Tibial artery (tissue), 4 donors: ENCODE results near the gene LDLRAD2.
A peak's percentile ranks its signal among the peaks of the same experiment; 100 is the strongest.
"Not testable (repeated sequence)": the region's sequence is repeated elsewhere in the genome, so short reads cannot be mapped to it uniquely, and the experiment has no call there.

Experiments used
- DNase-seq, 2 donors: peaks; one replicate each; pipeline ENCODE4 v3.0.0-alpha.2; 2019
- H3K27ac ChIP-seq, 2 donors: fragments of 200-600 bp; sonication (generic) in 1 of 2; 1 replicate in 1 of 2; 2 replicates in 1 of 2; pipeline ENCODE4 v1.5.1; 2018 to 2019; ENCODE audit warnings: mild to moderate bottlenecking in 1 of 2
- H3K27me3 ChIP-seq, 2 donors: fragments of 200-600 bp; sonication (generic) in 1 of 2; one replicate each; pipeline versions ENCODE4 v1.5.1 to v1.6.0; 2016 to 2019
- H3K36me3 ChIP-seq, 3 donors: fragments of 200-600 bp; sonication (generic) in 2 of 3; one replicate each; pipeline ENCODE4 v1.5.1; 2016 to 2019; ENCODE audit warnings: mild to moderate bottlenecking in 2 of 3
- H3K4me1 ChIP-seq, 4 donors: fragments of 200-600 bp; sonication (generic) in 2 of 4; 1 replicate in 3 of 4; 2 replicates in 1 of 4; pipeline ENCODE4 v1.5.1; 2016 to 2019
- H3K4me3 ChIP-seq, 2 donors: fragments of 200-600 bp; sonication (generic) in 1 of 2; 1 replicate in 1 of 2; 2 replicates in 1 of 2; pipeline ENCODE4 v1.5.1; 2018 to 2019; ENCODE audit warnings: mild to moderate bottlenecking in 2 of 2
- H3K9me3 ChIP-seq, 3 donors: fragments of 200-600 bp; sonication (generic) in 1 of 3; one replicate each; pipeline ENCODE4 v1.5.1; 2016 to 2019
- CTCF ChIP-seq, 2 experiments: fragments of 200-600 bp in 1 of 2; fragments of 450-650 bp in 1 of 2; IDR thresholded peaks; one replicate each; pipeline ENCODE4 v1.5.1; 2017 to 2019; ENCODE audit warnings: antibody characterized with exemption in 2 of 2, mild to moderate bottlenecking in 1 of 2, moderate library complexity in 1 of 2
- intact Hi-C: fragments of 100-400 bp; cut with DNase I; formaldehyde crosslinking; loops from one replicate; pipeline ENCODE4 v1.15.0; 2023; ENCODE audit warnings: low total_unique reads

Gene LDLRAD2

GRCh38 chr1:21770201-21770600 is 41.9 kb upstream of the LDLRAD2 start:
- Histone ChIP-seq H3K36me3 (no peaks in the 10 kb centered on the region), H3K27ac (no peak overlapping the region), H3K4me3 (no peak overlapping the region), H3K27me3 (no peaks in the 10 kb centered on the region), H3K4me1 (peaks cover 0 to 25% (median 7%) of the 10 kb centered on the region in 4 donors), H3K9me3 (no peaks in the 10 kb centered on the region)
- TF ChIP-seq CTCF (IDR thresholded peaks at IDR 0.05) = no peak
- intact Hi-C loops = no loop called here
- DNase-seq = no peak

- H3K36me3 ChIP-seq, H3K27ac ChIP-seq, H3K4me3 ChIP-seq, H3K27me3 ChIP-seq, H3K9me3 ChIP-seq, intact Hi-C loops: not testable (repeated sequence)
- H3K4me1 ChIP-seq = peaks cover 0 to 21% (median 7%) of the 10 kb centered on the region in 4 donors
- DNase-seq = peak in 1 of 2 donors; percentile 17
Measured at GRCh38 chr1:21770602-21771001, 41.5 kb upstream of the LDLRAD2 start.

- H3K27me3 ChIP-seq, H3K4me3 ChIP-seq, H3K9me3 ChIP-seq, H3K36me3 ChIP-seq, H3K27ac ChIP-seq, intact Hi-C loops: not testable (repeated sequence)
- DNase-seq = peak in 1 of 2 donors; percentile 50
- peaks cover 0 to 18% (median 5%) of the 10 kb centered on the region in 4 donors for H3K4me1 ChIP-seq
Measured at GRCh38 chr1:21771672-21772071, 40.4 kb upstream of the LDLRAD2 start.

GRCh38 chr1:21773585-21773984 is 38.5 kb upstream of the LDLRAD2 start:
- Histone ChIP-seq H3K4me1 (peaks cover 0 to 10% (median 2%) of the 10 kb centered on the region in 4 donors), H3K27me3 (no peaks in the 10 kb centered on the region), H3K27ac (no peak overlapping the region), H3K36me3 (no peaks in the 10 kb centered on the region), H3K4me3 (no peak overlapping the region), H3K9me3 (no peaks in the 10 kb centered on the region)
- peak in 1 of 2 donors; percentile 17 for DNase-seq
- no peak for TF ChIP-seq CTCF (IDR thresholded peaks at IDR 0.05)
- intact Hi-C loops = no loop called here

- H3K27me3 ChIP-seq = no peaks in the 10 kb centered on the region
- H3K9me3 ChIP-seq = no peaks in the 10 kb centered on the region
- peak in 1 of 2 donors; percentile 29 for DNase-seq
- peaks cover 0 to 13% (median 2%) of the 10 kb centered on the region in 4 donors for H3K4me1 ChIP-seq
- H3K36me3 ChIP-seq = no peaks in the 10 kb centered on the region
- TF ChIP-seq CTCF (IDR thresholded peaks at IDR 0.05) = no peak
- intact Hi-C loops = no loop called here
- H3K27ac ChIP-seq = no peak overlapping the region
- H3K4me3 ChIP-seq = no peak overlapping the region
Measured at GRCh38 chr1:21774835-21775549, 37.1 kb upstream of the LDLRAD2 start.

GRCh38 chr1:21775550-21775914 is 36.5 kb upstream of the LDLRAD2 start:
- H3K27ac ChIP-seq = no peak overlapping the region
- no peak for DNase-seq
- no peaks in the 10 kb centered on the region for H3K27me3 ChIP-seq
- H3K36me3 ChIP-seq = no peaks in the 10 kb centered on the region
- intact Hi-C loops = no loop called here
- no peak overlapping the region for H3K4me3 ChIP-seq
- H3K4me1 ChIP-seq = peaks cover 0 to 19% (median 5%) of the 10 kb centered on the region in 4 donors
- no peaks in the 10 kb centered on the region for H3K9me3 ChIP-seq
- no peak for TF ChIP-seq CTCF (IDR thresholded peaks at IDR 0.05)
